ENCODE measurements around the gene STMN3. TPM values are rescaled to one million over a fixed set of nuclear protein-coding genes. Genes with fewer than 3 reads are reported as not detected.

The STMN3 gene
- total RNA-seq, 1 experiment from 2014 or later = 42.7 TPM

GRCh38 chr20:63697868-63698545 lies 44.8 kb upstream of the STMN3 start:
- ChIA-PET CTCF (interaction anchor here (1.0 kb wide), 1 partner anchor 160 kb away, joined by 3 read pairs; no protein-coding TSS in a partner anchor), POLR2A (interaction anchor here (0.9 kb wide), 1 partner anchor 15 kb away, joined by 3 read pairs; no protein-coding TSS in a partner anchor)
- TF ChIP-seq, protein P1, sequence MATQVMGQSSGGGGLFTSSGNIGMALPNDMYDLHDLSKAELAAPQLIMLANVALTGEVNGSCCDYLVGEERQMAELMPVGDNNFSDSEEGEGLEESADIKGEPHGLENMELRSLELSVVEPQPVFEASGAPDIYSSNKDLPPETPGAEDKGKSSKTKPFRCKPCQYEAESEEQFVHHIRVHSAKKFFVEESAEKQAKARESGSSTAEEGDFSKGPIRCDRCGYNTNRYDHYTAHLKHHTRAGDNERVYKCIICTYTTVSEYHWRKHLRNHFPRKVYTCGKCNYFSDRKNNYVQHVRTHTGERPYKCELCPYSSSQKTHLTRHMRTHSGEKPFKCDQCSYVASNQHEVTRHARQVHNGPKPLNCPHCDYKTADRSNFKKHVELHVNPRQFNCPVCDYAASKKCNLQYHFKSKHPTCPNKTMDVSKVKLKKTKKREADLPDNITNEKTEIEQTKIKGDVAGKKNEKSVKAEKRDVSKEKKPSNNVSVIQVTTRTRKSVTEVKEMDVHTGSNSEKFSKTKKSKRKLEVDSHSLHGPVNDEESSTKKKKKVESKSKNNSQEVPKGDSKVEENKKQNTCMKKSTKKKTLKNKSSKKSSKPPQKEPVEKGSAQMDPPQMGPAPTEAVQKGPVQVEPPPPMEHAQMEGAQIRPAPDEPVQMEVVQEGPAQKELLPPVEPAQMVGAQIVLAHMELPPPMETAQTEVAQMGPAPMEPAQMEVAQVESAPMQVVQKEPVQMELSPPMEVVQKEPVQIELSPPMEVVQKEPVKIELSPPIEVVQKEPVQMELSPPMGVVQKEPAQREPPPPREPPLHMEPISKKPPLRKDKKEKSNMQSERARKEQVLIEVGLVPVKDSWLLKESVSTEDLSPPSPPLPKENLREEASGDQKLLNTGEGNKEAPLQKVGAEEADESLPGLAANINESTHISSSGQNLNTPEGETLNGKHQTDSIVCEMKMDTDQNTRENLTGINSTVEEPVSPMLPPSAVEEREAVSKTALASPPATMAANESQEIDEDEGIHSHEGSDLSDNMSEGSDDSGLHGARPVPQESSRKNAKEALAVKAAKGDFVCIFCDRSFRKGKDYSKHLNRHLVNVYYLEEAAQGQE (IDR thresholded peaks at IDR 0.05; ENCODE audit: insufficient read depth in 1 of 2, low read depth in 2 of 2, low read length in 1 of 2) = no peak
- no peak for TF ChIP-seq TCF7L2 (IDR thresholded peaks at IDR 0.05; ENCODE audit: low read depth, low read length)
- TF ChIP-seq, protein P2, sequence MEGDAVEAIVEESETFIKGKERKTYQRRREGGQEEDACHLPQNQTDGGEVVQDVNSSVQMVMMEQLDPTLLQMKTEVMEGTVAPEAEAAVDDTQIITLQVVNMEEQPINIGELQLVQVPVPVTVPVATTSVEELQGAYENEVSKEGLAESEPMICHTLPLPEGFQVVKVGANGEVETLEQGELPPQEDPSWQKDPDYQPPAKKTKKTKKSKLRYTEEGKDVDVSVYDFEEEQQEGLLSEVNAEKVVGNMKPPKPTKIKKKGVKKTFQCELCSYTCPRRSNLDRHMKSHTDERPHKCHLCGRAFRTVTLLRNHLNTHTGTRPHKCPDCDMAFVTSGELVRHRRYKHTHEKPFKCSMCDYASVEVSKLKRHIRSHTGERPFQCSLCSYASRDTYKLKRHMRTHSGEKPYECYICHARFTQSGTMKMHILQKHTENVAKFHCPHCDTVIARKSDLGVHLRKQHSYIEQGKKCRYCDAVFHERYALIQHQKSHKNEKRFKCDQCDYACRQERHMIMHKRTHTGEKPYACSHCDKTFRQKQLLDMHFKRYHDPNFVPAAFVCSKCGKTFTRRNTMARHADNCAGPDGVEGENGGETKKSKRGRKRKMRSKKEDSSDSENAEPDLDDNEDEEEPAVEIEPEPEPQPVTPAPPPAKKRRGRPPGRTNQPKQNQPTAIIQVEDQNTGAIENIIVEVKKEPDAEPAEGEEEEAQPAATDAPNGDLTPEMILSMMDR (IDR thresholded peaks at IDR 0.05) = no peak
- no peak for TF ChIP-seq SIN3A (IDR thresholded peaks at IDR 0.05; ENCODE audit: borderline replicate concordance, insufficient read depth, low read depth, low read length)
- TF ChIP-seq POLR2AphosphoS5 (IDR thresholded peaks at IDR 0.05; ENCODE audit: low read depth, low read length) = no peak
- Histone ChIP-seq H3K36me3 (ENCODE audit: control insufficient read depth, insufficient read depth, low read length) (no peaks in the 10 kb centered on the region), H3K4me1 (ENCODE audit: control insufficient read depth, insufficient read depth, low read length) (peaks cover 61% of the 10 kb centered on the region), H3K27ac (ENCODE audit: low read length) (peak overlapping the region; percentile 61), H3K27me3 (ENCODE audit: control insufficient read depth, insufficient read depth, low read length) (no peaks in the 10 kb centered on the region), H3K9me3 (ENCODE audit: control insufficient read depth, insufficient read depth, low read depth, low read length) (no peaks in the 10 kb centered on the region), H3K4me3 (ENCODE audit: low read depth in 2 of 2, low read length in 2 of 2) (no peak overlapping the region)
- ATAC-seq (no peak), DNase-seq (ENCODE audit: low read depth, low spot score) (no peak)
- BruUV-seq (replicated peaks) = no TSS peak
- intact Hi-C loops (cut with micrococcal nuclease; ENCODE audit: unreplicated experiment) = no loop called here
- in situ Hi-C loops (cut with HindIII; ENCODE audit: low pct_unique_long_range_greater_than_20kb, low sequenced_read_pairs) = no loop called here

GRCh38 chr20:63697357-63697867 lies 44.2 kb upstream of the STMN3 start:
- Histone ChIP-seq H3K4me1 (ENCODE audit: control insufficient read depth, insufficient read depth, low read length) (peaks cover 55% of the 10 kb centered on the region), H3K4me3 (ENCODE audit: low read depth in 2 of 2, low read length in 2 of 2) (no peak overlapping the region), H3K27me3 (ENCODE audit: control insufficient read depth, insufficient read depth, low read length) (no peaks in the 10 kb centered on the region), H3K27ac (ENCODE audit: low read length) (peak overlapping the region; percentile 61), H3K36me3 (ENCODE audit: control insufficient read depth, insufficient read depth, low read length) (no peaks in the 10 kb centered on the region), H3K9me3 (ENCODE audit: control insufficient read depth, insufficient read depth, low read depth, low read length) (no peaks in the 10 kb centered on the region)
- DNase-seq (ENCODE audit: low read depth, low spot score) = no peak
- ChIA-PET CTCF (no interaction called here), POLR2A (no interaction called here)
- no peak for ATAC-seq
- intact Hi-C loops (cut with micrococcal nuclease; ENCODE audit: unreplicated experiment) (no loop called here), in situ Hi-C loops (cut with HindIII; ENCODE audit: low pct_unique_long_range_greater_than_20kb, low sequenced_read_pairs) (no loop called here)
- no TSS peak for BruUV-seq (replicated peaks)
- TF ChIP-seq SIN3A (IDR thresholded peaks at IDR 0.05; ENCODE audit: borderline replicate concordance, insufficient read depth, low read depth, low read length) = no peak
- TF ChIP-seq, protein P2 (IDR thresholded peaks at IDR 0.05) = no peak
- TF ChIP-seq, protein P1 (IDR thresholded peaks at IDR 0.05; ENCODE audit: insufficient read depth in 1 of 2, low read depth in 2 of 2, low read length in 1 of 2) = no peak
- TF ChIP-seq POLR2AphosphoS5 (IDR thresholded peaks at IDR 0.05; ENCODE audit: low read depth, low read length) = peak; percentile 38; the same call in 1 of the 2 replicates
